Retinal pigment epithelial cell (primary cell): ENCODE data around the gene EIF5A2.

Experiments used
- DNase-seq: peaks from one replicate; pipeline ENCODE4 v3.0.0-alpha.2; 2010; ENCODE audit warnings: low read depth
- H3K4me3 ChIP-seq: 2 replicates; pipeline ENCODE4 v1.5.1; 2011; ENCODE audit warnings: mild to moderate bottlenecking, low read length, control low read depth, moderate library complexity
- CTCF ChIP-seq: conservative IDR thresholded peaks from 2 replicates; pipeline ENCODE4 v1.5.1; 2011; ENCODE audit warnings: low read depth, low read length, control low read depth, inconsistent platforms

EIF5A2 gene

GRCh38 chr3:170869645-170870593 is 38.5 kb downstream of the EIF5A2 start, which contains the start of gene RPL22L1:
TSS of gene RPL22L1 (minus strand) at chr3:170870195. CDS start at chr3:170870167, 28 bp downstream.
- no peak for TF ChIP-seq CTCF
- peak within 1 kb of the TSS; percentile 94 for H3K4me3 ChIP-seq
- peak; percentile 86 for DNase-seq

- peak overlapping the region; percentile 94 for H3K4me3 ChIP-seq
- DNase-seq: no peak
These were observed 39.2 kb downstream of the EIF5A2 start for GRCh38 chr3:170869239-170869590.

GRCh38 chr3:170868577-170869238 is 39.7 kb downstream of the EIF5A2 start:
- H3K4me3 ChIP-seq: peak overlapping the region; percentile 94
- no peak for TF ChIP-seq CTCF
- no peak for DNase-seq

More at GRCh38 chr3:170869239-170869590, 39.2 kb downstream of the EIF5A2 start:
- no peak for TF ChIP-seq CTCF

GRCh38 chr3:170867143-170867937 is 41.1 kb downstream of the EIF5A2 start:
- peak overlapping the region; percentile 94 for H3K4me3 ChIP-seq
- no peak for DNase-seq
- no peak for TF ChIP-seq CTCF

GRCh38 chr3:170866499-170866898 is 41.9 kb downstream of the EIF5A2 start:
- no peak for DNase-seq
- no peak for TF ChIP-seq CTCF
- no peak overlapping the region for H3K4me3 ChIP-seq

- no peak for TF ChIP-seq CTCF
- no peak overlapping the region for H3K4me3 ChIP-seq
- no peak for DNase-seq
These were observed 43.0 kb downstream of the EIF5A2 start for GRCh38 chr3:170865209-170866094.
